Choroid plexus epithelial cell (primary cell): ENCODE measurements around the gene ANKEF1.
A peak's percentile ranks its signal among the peaks of the same experiment; 100 is the strongest.

Source experiments
- DNase-seq: peaks from one replicate; pipeline ENCODE4 v3.0.0-alpha.2; 2010; ENCODE audit warnings: low read depth
- H3K4me3 ChIP-seq: 2 replicates; pipeline ENCODE4 v1.5.1; 2011; ENCODE audit warnings: low read depth, mild to moderate bottlenecking, control low read depth, low read length, moderate library complexity
- CTCF ChIP-seq: conservative IDR thresholded peaks from 2 replicates; pipeline ENCODE4 v1.5.1; 2011; ENCODE audit warnings: low read depth, mild to moderate bottlenecking, control low read depth, inconsistent platforms, low read length, moderate library complexity

ANKEF1 gene

GRCh38 chr20:9995510-9996272, 39.1 kb upstream of the ANKEF1 start:
- no peak for TF ChIP-seq CTCF
- no peak overlapping the region for H3K4me3 ChIP-seq
- no peak for DNase-seq

- H3K4me3 ChIP-seq, result no peak overlapping the region
- no peak for DNase-seq
- TF ChIP-seq CTCF, result no peak
Observed at GRCh38 chr20:9996944-9997343, 37.8 kb upstream of the ANKEF1 start.

GRCh38 chr20:9999645-10000044, 35.1 kb upstream of the ANKEF1 start:
- TF ChIP-seq CTCF, result no peak
- no peak overlapping the region for H3K4me3 ChIP-seq
- DNase-seq, result no peak

- no peak for DNase-seq
- no peak for TF ChIP-seq CTCF
- no peak overlapping the region for H3K4me3 ChIP-seq
Observed at GRCh38 chr20:10002866-10003265, 31.9 kb upstream of the ANKEF1 start.

DNA sequence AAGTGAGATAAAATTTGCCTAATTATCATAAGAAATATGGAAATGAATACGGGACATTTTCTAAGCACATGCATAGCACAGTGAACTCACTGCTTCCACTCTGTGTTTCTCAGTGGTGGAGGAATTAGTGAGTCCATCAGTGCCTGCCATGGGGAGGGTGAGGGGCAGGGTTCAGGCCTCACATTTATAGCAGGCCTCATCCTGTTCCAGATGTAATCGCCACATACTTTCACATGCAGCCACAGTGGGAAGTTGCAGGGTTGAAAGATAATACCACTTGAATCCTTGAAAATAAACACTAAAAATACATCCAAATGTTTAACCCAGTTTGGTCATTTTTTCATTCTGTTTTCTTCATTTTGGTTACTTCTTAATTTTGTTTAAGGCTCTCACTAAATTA, 29.9 kb upstream of the ANKEF1 start:
- H3K4me3 ChIP-seq, result no peak overlapping the region
- no peak for TF ChIP-seq CTCF
- DNase-seq, result peak; percentile 13

GRCh38 chr20:10005885-10006284, 28.9 kb upstream of the ANKEF1 start:
- DNase-seq, result no peak
- TF ChIP-seq CTCF, result no peak
- H3K4me3 ChIP-seq, result no peak overlapping the region

GRCh38 chr20:10006447-10007090, 28.2 kb upstream of the ANKEF1 start:
- no peak overlapping the region for H3K4me3 ChIP-seq
- TF ChIP-seq CTCF, result no peak
- no peak for DNase-seq
